BE2C (cell line): ENCODE data around the gene PCSK6.
"Not testable (repeated sequence)": the region's sequence is repeated elsewhere in the genome, so short reads cannot be mapped to it uniquely, and the experiment has no call there.

ENCODE experiments used
- DNase-seq: peaks from one replicate; pipeline ENCODE4 v3.0.0-alpha.2; 2020
- H3K27me3 ChIP-seq: fragments of 250-450 bp; sonication (Bioruptor Pico); 2 replicates; pipeline ENCODE4 v1.5.1; 2020; ENCODE audit warnings: mild to moderate bottlenecking
- H3K36me3 ChIP-seq: fragments of 250-450 bp; sonication (Bioruptor Pico); 2 replicates; pipeline ENCODE4 v1.5.1; 2020; ENCODE audit warnings: mild to moderate bottlenecking
- H3K4me1 ChIP-seq: fragments of 250-450 bp; sonication (Bioruptor Pico); 2 replicates; pipeline ENCODE4 v1.5.1; 2020
- H3K4me3 ChIP-seq: 2 replicates; pipeline ENCODE4 v1.5.1; 2011; ENCODE audit warnings: low read depth, low read length
- H3K9me3 ChIP-seq: fragments of 250-450 bp; sonication (Bioruptor Pico); 2 replicates; pipeline ENCODE4 v1.5.1; 2020
- CTCF ChIP-seq: IDR thresholded peaks from 2 replicates; pipeline ENCODE4 v1.5.1; 2012; ENCODE audit warnings: mild to moderate bottlenecking, low read depth, low read length

PCSK6 gene

GRCh38 chr15:101457696-101458095 is 31.8 kb downstream of the PCSK6 start:
- Histone ChIP-seq H3K4me3 (no peak overlapping the region), H3K4me1 (peaks cover 19% of the 10 kb centered on the region), H3K27me3 (no peaks in the 10 kb centered on the region), H3K36me3 (no peaks in the 10 kb centered on the region), H3K9me3 (no peaks in the 10 kb centered on the region)
- no peak for DNase-seq
- TF ChIP-seq CTCF = no peak

- peaks cover 30% of the 10 kb centered on the region for H3K4me1 ChIP-seq
- TF ChIP-seq CTCF = no peak
Observed at GRCh38 chr15:101456057-101456739, 33.3 kb downstream of the PCSK6 start.

DNA sequence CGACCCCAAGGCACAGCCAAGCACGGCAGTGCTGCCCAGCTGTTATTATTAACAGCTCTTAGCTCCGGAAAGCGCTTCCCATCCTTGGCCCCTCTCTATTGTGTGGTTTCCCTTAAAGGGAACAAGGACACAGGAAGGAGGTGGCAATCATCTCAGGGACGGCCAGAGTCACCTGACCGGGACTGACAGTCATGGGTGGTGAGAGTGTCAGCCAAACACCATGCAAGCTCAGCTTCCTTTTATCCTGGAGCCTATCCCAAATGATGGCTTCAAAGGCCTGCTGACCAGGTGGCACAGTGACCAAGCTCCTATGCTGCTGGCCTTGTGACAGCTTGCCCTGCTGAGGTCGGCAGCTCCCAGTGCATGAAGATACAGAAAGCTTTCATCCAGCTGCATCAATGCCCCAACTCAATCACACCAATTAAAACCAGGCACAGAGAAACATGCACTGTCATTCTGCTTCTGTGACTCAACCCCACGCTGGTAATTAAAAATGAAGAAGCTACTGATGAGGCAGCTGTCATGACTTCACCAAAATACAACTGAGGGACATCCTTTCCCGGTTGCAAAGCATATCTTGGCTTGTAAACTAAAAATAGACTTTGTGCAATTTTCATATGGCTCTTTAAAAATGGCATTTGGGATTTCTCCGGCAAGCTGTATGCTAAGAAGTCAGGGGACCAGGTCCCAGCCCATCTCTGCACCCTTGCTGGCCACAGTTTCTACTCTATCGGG is 34.0 kb downstream of the PCSK6 start:
- Histone ChIP-seq H3K4me1 (peaks cover 35% of the 10 kb centered on the region), H3K9me3 (no peaks in the 10 kb centered on the region), H3K4me3 (no peak overlapping the region), H3K27me3 (no peaks in the 10 kb centered on the region), H3K36me3 (no peaks in the 10 kb centered on the region)
- TF ChIP-seq CTCF = no peak
- peak; percentile 49 for DNase-seq

More at GRCh38 chr15:101456057-101456739, 33.3 kb downstream of the PCSK6 start:
- DNase-seq = no peak
- H3K27me3 ChIP-seq = no peaks in the 10 kb centered on the region
- no peaks in the 10 kb centered on the region for H3K9me3 ChIP-seq
- no peak overlapping the region for H3K4me3 ChIP-seq
- no peaks in the 10 kb centered on the region for H3K36me3 ChIP-seq

GRCh38 chr15:101454781-101455180 is 34.7 kb downstream of the PCSK6 start:
- H3K4me1 ChIP-seq = peaks cover 39% of the 10 kb centered on the region
- not testable (repeated sequence) for DNase-seq, H3K36me3 ChIP-seq, H3K27me3 ChIP-seq, H3K4me3 ChIP-seq, H3K9me3 ChIP-seq

DNA sequence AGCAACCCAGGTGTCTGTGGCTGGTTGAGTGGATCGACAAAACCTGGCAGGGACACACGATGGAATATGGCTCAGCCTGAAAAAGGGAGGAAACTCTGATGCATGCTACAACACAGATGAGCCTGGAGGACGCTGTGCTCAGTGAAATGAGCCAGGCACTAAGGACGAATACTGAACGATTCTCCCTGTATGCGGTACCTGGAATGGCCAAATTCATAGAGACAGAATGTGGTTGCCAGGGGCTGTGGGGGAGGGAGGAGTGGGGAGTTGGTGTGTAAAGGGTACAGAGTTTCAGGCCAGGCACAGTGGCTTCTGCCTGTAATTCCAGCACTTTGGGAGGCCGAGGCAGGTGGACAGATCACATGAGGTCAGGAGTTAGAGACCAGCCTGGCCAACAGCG is 35.1 kb downstream of the PCSK6 start:
- no peak for TF ChIP-seq CTCF
- H3K9me3 ChIP-seq = no peaks in the 10 kb centered on the region
- H3K36me3 ChIP-seq = no peaks in the 10 kb centered on the region
- H3K4me3 ChIP-seq = no peak overlapping the region
- no peak for DNase-seq
- H3K4me1 ChIP-seq = peaks cover 39% of the 10 kb centered on the region
- H3K27me3 ChIP-seq = no peaks in the 10 kb centered on the region

DNA sequence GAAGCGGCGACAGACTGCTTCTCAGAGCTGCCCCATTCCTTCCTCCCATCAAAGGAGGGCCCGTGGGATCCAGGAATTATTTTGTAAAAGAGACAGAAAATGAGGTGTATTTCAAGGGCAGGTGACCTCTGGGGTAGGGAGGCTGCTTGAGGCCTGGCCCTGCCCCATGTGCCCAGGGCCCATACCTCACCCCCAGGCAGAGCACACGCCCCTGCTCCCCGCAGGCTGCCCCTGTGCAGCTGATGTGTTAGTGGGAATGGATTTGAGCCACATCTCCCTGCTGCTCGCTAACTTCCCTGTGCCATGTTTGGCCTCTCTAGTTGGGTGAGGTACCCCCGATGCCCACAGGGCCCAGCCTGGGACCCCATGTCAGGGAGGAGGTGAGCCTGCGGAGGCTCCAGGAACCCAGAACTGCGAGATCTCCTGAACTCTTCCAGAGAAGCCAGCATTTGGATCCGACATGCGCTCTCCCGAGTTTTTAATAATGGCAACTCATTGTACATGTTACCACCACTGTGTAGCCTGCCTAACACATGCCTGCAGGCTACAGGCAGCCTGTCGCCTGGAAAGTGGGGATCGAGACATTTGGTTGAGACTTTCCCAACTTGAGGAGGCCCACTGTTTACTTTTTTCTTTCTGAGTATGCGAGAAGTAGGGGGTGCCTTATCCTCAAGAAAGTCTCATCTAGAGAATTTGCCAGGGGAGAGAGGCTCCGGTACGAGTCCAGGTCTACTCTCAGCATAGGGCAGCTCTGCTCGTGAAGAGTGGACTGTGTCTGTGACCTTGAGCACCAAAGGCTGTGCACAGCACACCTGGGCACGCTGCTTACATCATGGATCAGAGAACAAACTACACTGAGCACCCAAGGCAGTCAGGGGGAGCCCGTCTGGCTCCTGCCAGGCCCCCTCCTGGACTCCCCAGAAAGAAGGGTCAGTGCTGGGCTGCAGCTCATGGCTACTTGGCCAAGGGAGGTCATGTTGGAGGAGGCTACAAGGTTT is 36.1 kb downstream of the PCSK6 start:
- no peaks in the 10 kb centered on the region for H3K9me3 ChIP-seq
- no peak for TF ChIP-seq CTCF

More for the DNA sequence above, 36.1 kb downstream of the PCSK6 start:
- Histone ChIP-seq H3K4me1 (peaks cover 39% of the 10 kb centered on the region), H3K4me3 (no peak overlapping the region), H3K36me3 (no peaks in the 10 kb centered on the region), H3K27me3 (no peaks in the 10 kb centered on the region)
- DNase-seq = no peak
